Chondrocyte (in vitro differentiated cells): Measurements from ENCODE around the gene AMER2. TPM values are rescaled to one million over a fixed set of nuclear protein-coding genes. Genes with fewer than 3 reads are reported as not detected.

ENCODE experiments used
- DNase-seq: peaks from one replicate; pipeline ENCODE4 v3.0.0; 2021; ENCODE audit warnings: mixed read lengths, low spot score
- H3K27ac Mint-ChIP-seq: one replicate; pipeline ENCODE4 v1.8.0; 2021; ENCODE audit warnings: mild to moderate bottlenecking, moderate library complexity, mixed read lengths; ENCODE audit not compliant: unreplicated experiment
- H3K27me3 Mint-ChIP-seq: 2 replicates; pipeline ENCODE4 v1.8.0; 2021; ENCODE audit warnings: low read depth, mixed read lengths
- H3K36me3 Mint-ChIP-seq: 2 replicates; pipeline ENCODE4 v1.8.0; 2021; ENCODE audit warnings: low read depth, mixed read lengths
- H3K4me1 Mint-ChIP-seq: 2 replicates; pipeline ENCODE4 v1.8.0; 2021; ENCODE audit warnings: low read depth, mild to moderate bottlenecking, mixed read lengths
- H3K4me3 Mint-ChIP-seq: one replicate; pipeline ENCODE4 v1.8.0; 2021; ENCODE audit warnings: mild to moderate bottlenecking, moderate library complexity, mixed read lengths; ENCODE audit not compliant: unreplicated experiment
- H3K9me3 Mint-ChIP-seq: 2 replicates; pipeline ENCODE4 v1.8.0; 2021; ENCODE audit warnings: low read depth, mixed read lengths
- long read RNA-seq: library from polyadenylated mRNA; stranded (forward); transcript quantifications from one replicate; pipeline ENCODE4 v2.0.0, GENCODE V29; 2021
- total RNA-seq: library from RNA; stranded (reverse); gene quantifications from 3 replicates; pipeline ENCODE4 v1.2.1, GENCODE V29; 2021
- TF ChIP-seq, protein P1 (sequence below): fragments of 200-600 bp; sonication (generic); IDR thresholded peaks from 2 replicates; pipeline ENCODE4 v1.5.0; 2021; ENCODE audit warnings: antibody characterized with exemption, mild to moderate bottlenecking, moderate library complexity

The AMER2 gene, protein sequence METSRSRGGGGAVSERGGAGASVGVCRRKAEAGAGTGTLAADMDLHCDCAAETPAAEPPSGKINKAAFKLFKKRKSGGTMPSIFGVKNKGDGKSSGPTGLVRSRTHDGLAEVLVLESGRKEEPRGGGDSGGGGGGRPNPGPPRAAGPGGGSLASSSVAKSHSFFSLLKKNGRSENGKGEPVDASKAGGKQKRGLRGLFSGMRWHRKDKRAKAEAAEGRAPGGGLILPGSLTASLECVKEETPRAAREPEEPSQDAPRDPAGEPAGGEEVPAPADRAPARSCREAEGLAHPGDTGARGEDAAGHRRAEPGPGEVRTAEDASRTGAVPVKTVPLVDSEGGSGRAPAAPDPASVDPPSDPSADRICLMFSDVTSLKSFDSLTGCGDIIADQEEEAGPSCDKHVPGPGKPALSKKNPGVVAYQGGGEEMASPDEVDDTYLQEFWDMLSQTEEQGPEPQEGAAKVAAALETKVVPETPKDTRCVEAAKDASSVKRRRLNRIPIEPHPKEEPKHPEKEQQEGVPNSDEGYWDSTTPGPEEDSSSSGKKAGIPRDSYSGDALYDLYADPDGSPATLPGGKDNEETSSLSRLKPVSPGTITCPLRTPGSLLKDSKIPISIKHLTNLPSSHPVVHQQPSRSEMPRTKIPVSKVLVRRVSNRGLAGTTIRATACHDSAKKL
- total RNA-seq, result not detected in 3 replicates
- long read RNA-seq, result 0 reads

DNA sequence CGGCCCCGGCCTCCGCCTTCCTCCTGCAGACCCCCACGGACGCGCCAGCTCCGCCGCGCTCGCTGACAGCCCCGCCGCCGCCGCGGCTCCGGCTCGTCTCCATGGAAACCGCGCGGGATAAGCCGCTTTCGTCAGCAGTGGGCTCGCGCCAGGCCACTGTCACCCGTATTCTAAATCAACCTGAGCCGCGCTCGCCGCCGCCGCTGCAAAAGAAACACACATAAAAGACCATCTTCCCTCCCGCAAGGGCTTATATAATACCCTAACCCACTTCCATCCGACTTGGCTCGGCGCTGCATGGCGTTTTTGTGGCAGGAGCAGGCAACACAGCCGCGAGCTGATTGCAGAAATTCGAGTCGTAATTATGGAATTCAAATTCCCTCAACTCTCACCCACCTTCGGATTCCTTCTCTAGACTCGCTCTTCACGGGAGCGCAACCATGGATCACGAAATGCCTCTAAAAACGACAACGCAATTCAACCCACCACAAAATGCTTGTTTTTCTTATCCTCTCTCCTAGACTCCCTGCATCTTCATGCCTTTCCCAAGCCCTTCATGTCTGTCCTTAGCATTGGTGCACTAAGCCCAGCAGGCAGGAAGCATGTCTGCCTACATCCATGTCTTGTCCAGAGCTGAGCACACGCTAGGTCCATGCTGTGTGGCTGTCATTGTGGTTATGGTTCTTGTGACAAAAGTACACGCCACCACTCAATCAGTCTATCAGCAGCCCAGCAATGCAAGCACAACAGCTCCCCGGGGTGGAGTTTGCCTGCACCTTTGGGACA is at the start of gene AMER2:
Gene AMER2 (minus strand): TSS at position 772 of the 786 bp plus-strand sequence. CDS start 669 bp downstream, at position 103.
- Mint-ChIP-seq H3K36me3 (peaks cover 1% of the 10 kb centered on the region), H3K27ac (no peak within 1 kb of the TSS)

GRCh38 chr13:25218019-25218418 is 45.9 kb upstream of the AMER2 start:
- DNase-seq, result no peak
- TF ChIP-seq, protein P1, sequence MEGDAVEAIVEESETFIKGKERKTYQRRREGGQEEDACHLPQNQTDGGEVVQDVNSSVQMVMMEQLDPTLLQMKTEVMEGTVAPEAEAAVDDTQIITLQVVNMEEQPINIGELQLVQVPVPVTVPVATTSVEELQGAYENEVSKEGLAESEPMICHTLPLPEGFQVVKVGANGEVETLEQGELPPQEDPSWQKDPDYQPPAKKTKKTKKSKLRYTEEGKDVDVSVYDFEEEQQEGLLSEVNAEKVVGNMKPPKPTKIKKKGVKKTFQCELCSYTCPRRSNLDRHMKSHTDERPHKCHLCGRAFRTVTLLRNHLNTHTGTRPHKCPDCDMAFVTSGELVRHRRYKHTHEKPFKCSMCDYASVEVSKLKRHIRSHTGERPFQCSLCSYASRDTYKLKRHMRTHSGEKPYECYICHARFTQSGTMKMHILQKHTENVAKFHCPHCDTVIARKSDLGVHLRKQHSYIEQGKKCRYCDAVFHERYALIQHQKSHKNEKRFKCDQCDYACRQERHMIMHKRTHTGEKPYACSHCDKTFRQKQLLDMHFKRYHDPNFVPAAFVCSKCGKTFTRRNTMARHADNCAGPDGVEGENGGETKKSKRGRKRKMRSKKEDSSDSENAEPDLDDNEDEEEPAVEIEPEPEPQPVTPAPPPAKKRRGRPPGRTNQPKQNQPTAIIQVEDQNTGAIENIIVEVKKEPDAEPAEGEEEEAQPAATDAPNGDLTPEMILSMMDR, result no peak
- Mint-ChIP-seq H3K36me3 (no peaks in the 10 kb centered on the region), H3K27me3 (peaks cover 22% of the 10 kb centered on the region), H3K4me1 (no peaks in the 10 kb centered on the region), H3K9me3 (no peaks in the 10 kb centered on the region), H3K4me3 (no peak overlapping the region), H3K27ac (no peak overlapping the region)

More for the DNA sequence above, at the start of gene AMER2:
- Mint-ChIP-seq H3K27me3 (peaks cover 74% of the 10 kb centered on the region), H3K4me1 (peaks cover 10% of the 10 kb centered on the region), H3K4me3 (peak within 1 kb of the TSS; percentile 72), H3K9me3 (no peaks in the 10 kb centered on the region)
- no peak for DNase-seq
- TF ChIP-seq, protein P1, result no peak

- Mint-ChIP-seq H3K36me3 (no peaks in the 10 kb centered on the region), H3K27me3 (peaks cover 18% of the 10 kb centered on the region), H3K4me3 (no peak overlapping the region), H3K9me3 (no peaks in the 10 kb centered on the region), H3K4me1 (no peaks in the 10 kb centered on the region), H3K27ac (no peak overlapping the region)
- TF ChIP-seq, protein P1, result no peak
- DNase-seq, result no peak
Observed at GRCh38 chr13:25217023-25217885, 45.2 kb upstream of the AMER2 start.

DNA sequence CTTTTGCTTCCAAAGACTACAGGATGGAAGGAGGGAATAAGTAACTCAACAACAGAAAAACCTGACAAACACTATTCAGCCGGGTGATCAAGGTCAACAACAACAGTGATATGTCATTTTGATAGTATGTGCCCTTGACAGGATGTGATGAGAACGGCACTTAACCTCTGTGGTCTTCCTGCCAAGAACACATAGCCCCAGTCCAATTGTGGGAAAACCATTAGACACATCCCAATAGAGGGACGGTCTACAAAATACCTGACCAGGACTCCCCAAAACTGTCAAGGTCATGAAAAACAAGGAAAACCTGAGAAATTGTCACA is 43.1 kb upstream of the AMER2 start:
- Mint-ChIP-seq H3K27me3 (peaks cover 17% of the 10 kb centered on the region), H3K4me1 (no peaks in the 10 kb centered on the region), H3K27ac (no peak overlapping the region), H3K36me3 (no peaks in the 10 kb centered on the region), H3K4me3 (no peak overlapping the region), H3K9me3 (no peaks in the 10 kb centered on the region)
- DNase-seq, result no peak
- TF ChIP-seq, protein P1, result no peak
